GM18526 (cell line): Measurements from ENCODE around the gene SBK2.

ENCODE experiments used
- POLR2A ChIP-seq: IDR thresholded peaks from 3 replicates; pipeline ENCODE4 v1.6.1; 2011; ENCODE audit not compliant: insufficient read length; ENCODE audit errors: extremely low read depth

SBK2 gene

GRCh38 chr19:55498246-55498840 is 38.6 kb downstream of the SBK2 start:
- TF ChIP-seq POLR2A = no peak

GRCh38 chr19:55497763-55498162 is 39.2 kb downstream of the SBK2 start:
- no peak for TF ChIP-seq POLR2A

GRCh38 chr19:55495646-55496349 is 41.1 kb downstream of the SBK2 start:
- TF ChIP-seq POLR2A = no peak

- no peak for TF ChIP-seq POLR2A
These were observed 42.7 kb downstream of the SBK2 start for GRCh38 chr19:55494172-55494761.

- TF ChIP-seq POLR2A = no peak
These were observed 43.2 kb downstream of the SBK2 start for GRCh38 chr19:55493645-55494171.

GRCh38 chr19:55493052-55493644 is 43.8 kb downstream of the SBK2 start:
- no peak for TF ChIP-seq POLR2A

- no peak for TF ChIP-seq POLR2A
These were observed 44.5 kb downstream of the SBK2 start for GRCh38 chr19:55492362-55492944.

GRCh38 chr19:55491546-55492360 is 45.2 kb downstream of the SBK2 start:
- no peak for TF ChIP-seq POLR2A

GRCh38 chr19:55490478-55491432 is 46.2 kb downstream of the SBK2 start:
- no peak for TF ChIP-seq POLR2A

GRCh38 chr19:55489711-55490477 is 47.0 kb downstream of the SBK2 start:
- TF ChIP-seq POLR2A = no peak

GRCh38 chr19:55488986-55489710 is 47.8 kb downstream of the SBK2 start:
- no peak for TF ChIP-seq POLR2A
